ENCODE results near the gene SCARB1.
"Not testable (repeated sequence)": the region's sequence is repeated elsewhere in the genome, so short reads cannot be mapped to it uniquely, and the experiment has no call there.

Gene SCARB1, protein sequence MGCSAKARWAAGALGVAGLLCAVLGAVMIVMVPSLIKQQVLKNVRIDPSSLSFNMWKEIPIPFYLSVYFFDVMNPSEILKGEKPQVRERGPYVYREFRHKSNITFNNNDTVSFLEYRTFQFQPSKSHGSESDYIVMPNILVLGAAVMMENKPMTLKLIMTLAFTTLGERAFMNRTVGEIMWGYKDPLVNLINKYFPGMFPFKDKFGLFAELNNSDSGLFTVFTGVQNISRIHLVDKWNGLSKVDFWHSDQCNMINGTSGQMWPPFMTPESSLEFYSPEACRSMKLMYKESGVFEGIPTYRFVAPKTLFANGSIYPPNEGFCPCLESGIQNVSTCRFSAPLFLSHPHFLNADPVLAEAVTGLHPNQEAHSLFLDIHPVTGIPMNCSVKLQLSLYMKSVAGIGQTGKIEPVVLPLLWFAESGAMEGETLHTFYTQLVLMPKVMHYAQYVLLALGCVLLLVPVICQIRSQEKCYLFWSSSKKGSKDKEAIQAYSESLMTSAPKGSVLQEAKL

DNA sequence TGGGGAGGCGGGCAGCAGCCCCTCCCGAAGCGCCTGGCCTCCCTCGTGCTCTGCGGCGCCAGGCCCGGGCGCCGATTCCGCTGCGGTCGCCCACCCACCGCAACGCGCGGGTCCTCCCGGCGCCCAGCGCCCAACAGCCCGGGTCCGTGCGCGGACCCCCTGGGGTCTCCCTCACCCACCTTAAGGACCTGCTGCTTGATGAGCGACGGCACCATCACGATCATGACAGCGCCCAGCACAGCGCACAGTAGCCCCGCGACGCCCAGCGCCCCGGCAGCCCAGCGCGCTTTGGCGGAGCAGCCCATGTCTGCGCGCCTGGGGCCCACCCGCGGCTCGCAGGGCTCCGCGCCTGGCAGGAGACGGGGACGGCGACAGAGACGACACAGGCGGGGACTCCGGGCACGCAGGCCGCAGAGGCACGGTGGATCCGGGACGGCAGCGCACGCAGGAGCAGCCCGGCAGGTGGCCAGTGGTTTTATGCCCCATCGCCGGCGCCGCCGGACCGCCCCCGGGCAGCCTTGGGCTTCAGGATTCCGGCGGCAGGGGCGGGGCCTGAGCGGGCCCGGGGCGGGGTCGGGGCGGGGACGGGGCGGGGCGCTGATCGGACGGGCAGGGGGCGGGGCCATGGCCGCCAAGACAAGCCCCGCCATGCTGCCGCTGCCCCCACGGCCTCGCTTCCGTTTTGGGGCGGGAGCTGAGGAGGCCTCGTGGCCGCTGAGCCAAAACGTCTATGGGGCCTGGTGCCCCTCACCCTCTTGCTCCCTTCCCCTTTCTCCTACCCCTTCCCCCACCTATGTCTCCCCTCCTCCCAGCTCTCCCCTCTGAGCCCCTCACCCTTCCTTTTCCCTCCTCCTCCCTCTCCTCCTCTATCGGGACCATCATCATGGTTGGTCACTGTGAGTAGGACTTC, at the start of gene SCARB1:
SCARB1 (minus strand) TSS at position 449 of the 910 bp plus-strand sequence; CDS start at position 305, 144 bp downstream.
- DNase-seq (ENCODE audit: low spot score), result peak; percentile 74

DNA sequence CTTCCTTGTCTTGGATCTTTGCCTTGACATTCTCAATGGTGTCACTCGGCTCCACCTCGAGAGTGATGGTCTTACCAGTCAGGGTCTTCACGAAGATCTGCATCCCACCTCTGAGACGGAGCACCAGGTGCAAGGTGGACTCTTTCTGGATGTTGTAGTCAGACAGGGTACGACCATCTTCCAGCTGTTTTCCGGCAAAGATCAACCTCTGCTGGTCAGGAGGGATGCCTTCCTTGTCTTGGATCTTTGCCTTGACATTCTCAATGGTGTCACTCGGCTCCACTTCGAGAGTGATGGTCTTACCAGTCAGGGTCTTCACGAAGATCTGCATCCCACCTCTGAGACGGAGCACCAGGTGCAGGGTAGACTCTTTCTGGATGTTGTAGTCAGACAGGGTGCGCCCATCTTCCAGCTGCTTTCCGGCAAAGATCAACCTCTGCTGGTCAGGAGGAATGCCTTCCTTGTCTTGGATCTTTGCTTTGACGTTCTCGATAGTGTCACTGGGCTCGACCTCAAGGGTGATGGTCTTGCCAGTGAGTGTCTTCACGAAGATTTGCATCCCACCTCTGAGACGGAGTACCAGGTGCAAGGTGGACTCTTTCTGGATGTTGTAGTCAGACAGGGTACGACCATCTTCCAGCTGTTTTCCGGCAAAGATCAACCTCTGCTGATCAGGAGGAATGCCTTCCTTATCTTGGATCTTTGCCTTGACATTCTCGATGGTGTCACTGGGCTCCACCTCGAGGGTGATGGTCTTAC, 49.0 kb upstream of the SCARB1 start:
- DNase-seq (ENCODE audit: low spot score), result not testable (repeated sequence)

DNA sequence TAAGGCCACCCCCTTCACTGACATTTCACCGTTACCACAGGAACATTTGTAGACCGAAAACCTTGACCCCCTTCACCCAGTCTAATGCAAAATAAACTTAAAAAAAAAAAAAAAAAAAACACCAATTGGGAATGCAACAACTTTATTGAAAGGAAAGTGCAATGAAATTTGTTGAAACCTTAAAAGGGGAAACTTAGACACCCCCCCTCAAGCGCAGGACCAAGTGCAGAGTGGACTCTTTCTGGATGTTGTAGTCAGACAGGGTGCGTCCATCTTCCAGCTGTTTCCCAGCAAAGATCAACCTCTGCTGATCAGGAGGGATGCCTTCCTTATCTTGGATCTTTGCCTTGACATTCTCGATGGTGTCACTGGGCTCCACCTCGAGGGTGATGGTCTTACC, 47.9 kb upstream of the SCARB1 start:
- not testable (repeated sequence) for DNase-seq (ENCODE audit: low spot score)

DNA sequence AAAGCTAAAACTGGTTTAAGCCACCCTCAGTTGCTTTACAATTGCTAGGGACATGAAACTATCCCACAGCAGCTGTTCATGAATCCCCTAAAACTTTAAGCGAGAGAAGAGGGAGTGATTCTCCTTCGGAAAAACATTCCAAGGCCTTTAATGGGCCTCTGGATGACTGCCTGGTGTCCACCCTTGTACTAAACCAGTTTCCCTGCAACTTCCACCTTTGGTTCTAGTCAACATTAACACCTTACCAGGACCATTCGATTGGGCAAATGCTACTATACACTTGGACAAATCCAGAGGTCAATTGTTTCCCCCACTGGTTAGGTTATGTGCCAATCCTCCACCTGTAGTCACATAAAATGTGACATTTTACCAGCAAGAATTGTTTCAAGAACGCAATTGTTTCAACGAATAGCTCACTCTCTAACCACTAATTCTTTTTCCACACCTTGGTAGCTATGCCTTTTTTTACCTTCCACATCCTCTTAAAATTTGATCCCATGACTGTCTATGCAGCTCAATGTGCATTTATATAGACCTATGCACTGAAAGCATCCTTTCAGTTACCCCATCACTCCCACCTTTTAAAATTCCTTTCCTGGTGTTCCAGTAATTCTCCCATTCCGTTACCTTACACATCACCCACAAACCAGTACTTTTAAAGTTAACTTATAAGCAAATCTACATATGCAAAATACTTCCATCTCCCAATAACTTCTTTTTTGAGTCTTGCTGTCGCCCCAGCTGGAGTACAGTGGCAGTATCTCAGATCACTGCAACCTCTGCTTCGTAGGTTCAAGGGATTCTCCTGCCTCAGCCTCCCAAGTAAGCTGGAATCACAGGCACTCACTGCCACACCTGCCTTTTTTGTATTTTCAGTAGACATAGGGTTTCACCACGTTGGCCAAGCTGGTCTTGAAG, 47.2 kb upstream of the SCARB1 start:
- DNase-seq (ENCODE audit: low spot score), result peak; percentile 65

DNA sequence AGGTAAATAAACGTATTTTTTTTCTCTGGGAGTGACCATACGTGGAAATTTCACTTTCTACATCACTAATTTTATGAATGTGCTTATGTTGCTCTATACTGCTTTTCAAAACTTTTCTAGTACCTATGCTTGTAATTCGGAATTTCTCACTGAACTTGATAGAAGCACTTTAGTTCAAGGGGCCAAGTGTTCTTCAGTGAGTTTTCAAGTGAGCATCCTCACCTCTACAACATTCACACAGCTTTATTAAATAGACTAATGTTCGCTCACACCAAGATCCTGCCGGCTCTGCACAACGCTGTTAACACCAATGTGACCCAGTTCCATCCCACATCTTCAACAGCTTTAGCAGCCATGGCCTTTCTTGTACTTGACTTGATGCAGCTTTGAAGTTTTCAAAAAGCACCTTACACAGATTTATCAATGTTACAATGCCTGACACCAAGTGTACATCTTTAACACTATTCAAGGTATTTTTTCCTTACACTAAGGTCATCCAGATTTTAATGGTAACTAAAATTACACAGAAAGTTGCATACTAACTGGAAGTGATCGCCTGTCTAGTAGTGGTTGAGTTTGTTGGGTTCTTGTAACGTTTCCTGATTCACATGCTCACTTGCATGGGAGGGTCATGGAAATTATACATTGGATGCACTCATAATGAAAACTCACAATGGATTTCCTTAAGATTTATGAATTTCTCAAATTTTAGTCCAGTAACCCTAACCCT, 46.3 kb upstream of the SCARB1 start:
- peak; percentile 82 for DNase-seq (ENCODE audit: low spot score)

DNA sequence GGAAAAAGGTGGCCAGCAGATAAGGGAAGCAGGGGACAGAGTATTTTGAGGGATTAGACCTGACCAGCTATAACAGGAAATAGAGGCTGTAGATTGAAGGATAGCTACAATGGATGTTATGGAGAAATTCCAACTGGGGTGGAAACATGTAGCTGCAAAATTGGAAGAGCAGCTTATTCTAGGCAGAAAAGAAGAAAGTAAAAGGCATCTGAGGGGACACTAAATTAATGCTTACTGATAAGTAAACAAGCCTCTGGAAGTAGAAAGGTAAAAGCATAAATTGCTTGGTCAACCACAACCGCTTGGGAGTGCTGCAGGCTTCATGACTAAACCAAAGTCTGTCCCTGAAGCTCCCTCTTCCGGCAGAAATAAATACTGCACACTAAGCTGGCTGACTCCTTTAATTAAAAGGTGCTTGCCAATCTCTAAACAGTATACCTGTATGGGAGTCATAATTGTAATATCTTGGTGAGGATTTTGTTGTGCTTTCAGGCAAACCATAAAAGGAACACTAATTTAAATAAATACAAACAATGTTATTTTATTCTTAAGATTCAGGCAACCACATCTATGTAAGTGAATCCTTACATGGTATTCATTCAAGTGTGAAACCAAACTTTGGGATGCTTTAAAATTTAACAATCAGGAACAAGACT, 43.1 kb upstream of the SCARB1 start:
- DNase-seq (ENCODE audit: low spot score), result peak; percentile 98

DNA sequence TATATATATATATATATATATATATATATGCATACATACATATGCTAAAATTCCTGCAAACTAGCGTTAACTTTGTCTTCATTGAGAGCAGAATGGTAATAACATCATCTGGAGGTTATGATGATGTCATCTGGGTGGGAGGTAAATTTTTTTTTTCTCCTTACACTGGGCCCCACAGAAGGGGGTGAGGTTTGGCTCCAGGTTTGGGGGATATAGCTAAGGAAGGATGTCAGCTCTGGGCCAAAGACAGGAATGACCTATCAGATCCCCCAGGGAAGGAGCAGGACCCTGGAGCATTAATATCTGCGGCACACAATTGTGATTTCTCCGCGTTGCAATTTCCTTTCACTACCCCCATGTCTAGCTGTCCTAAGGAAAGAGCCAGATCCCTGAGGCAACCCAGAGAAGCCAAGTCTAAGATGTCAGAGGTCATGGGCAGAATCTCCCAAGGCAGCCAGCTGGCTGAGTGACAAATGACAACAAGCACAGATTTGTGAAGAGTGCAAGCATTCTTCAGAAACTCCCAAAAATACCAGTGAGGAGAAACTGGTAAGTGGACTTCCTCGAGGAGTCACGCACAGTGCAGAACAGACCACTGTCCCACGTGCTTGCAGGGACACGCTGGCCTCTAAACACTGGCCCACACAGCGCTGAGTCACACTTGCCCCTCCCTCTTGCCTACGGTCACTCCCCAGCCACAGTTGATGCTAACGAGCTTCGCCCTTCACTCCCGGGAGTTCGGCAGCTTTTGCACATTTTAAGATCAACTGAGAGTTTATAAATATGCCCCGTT, 40.8 kb upstream of the SCARB1 start:
- peak; percentile 46 for DNase-seq (ENCODE audit: low spot score)

DNA sequence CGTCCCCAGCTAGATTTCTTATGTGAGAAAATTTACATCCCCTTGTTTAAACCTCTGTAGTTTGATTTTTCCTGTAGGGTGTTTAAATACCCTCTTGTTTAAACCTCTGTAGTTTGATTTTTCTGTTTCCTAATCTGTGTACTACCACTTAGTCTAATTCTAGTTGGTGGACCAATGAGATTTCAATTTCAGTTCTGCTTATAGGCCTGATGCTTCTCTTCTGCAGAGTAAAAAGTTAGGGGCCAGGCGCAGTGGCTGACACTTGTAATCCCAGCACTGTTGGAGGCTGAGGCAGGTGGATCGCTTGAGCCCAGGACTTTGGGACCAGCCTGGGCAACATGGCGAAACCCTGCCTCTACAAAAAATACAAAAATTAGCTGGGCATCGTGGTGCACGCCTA, 39.3 kb upstream of the SCARB1 start:
- DNase-seq (ENCODE audit: low spot score), result no peak

DNA sequence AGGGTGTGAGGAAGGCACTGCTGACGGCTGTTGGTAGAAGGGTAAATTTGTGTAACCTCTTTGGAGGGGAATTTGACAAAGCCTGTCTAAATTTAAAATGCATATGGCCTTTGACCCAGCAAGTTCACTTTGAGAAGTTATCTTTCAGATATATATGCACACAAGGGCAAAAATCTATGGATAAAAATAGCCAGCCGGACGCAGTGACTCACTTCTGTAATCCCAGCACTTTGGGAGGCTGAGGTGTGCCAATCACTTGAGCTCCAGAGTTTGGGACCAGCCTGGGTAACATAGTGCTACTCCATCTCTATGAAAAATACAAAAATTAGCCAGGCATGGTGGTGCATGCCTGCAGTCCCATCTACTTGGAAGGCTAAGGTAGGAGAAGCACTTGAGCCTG, 37.3 kb upstream of the SCARB1 start:
- DNase-seq (ENCODE audit: low spot score), result no peak

DNA sequence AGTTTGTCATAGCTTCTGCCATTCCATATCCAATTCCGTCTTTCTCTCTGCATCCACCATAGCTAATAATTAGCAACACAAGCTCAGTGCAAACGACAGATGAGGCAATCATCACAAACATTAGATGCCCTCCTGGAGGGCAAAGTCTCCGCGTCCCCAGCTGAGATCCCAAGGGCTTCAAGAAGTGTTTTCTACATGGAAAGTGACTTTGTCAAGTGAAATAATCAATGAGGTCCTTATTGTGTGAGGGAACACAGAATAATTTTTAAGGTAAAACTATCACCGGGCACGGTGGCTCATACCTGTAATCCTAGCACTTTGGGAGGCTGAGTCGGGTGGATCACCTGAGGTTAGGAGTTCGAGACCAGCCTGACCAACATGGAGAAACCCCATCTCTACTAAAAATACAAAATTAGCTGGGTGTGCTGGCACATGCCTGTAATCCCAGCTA, 36.7 kb upstream of the SCARB1 start:
- DNase-seq (ENCODE audit: low spot score), result not testable (repeated sequence)

DNA sequence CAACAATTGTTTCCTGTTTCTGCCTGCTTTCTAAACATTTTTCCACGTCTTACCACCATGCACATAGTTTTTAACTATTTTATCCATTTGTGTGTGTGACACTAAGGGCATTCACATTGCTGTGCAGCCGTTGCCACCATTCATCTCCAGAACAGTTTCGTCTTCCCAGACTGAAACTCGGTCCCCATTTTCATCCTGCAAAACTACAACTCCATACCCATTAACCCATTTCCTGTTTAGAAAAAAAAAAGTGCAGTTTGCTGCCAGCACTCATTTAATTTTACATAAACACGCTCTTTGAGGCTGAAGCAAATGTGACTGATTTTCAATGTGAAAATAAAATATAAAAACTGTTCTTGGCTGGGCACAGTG, 35.2 kb upstream of the SCARB1 start:
- no peak for DNase-seq (ENCODE audit: low spot score)

DNA sequence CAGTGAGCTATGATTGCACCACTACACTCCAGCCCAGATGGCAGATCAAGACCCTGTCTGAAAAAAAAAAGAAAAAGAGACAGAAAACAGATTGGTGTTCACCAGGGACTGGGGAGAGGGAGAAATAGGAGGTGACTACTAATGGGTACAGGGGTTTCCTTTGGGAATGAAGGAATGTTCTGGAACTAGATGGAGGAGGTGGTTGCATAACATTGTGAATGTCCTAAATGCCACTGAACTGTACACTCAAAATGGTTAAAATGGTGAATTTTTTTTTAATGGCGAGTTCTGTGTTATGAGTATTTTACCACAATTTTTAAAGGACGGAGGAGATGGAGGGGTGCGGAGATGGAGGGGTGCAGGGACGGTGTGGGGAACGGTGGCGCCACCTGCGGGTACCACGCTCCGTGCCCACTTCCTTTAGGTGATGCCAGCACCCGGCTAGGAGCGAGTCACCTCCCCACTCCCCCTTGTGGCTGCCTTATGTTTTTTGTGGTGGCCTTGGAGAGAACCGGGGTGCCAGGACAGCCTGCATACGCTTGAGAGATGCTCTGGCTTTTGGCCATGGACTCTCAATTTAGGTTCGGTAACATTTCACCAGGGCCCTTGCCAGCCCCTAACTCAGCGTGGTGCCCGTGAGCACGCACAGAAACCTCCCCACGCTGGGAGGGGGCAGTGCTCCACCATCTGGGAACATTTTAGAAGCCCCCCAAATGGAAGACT, 34.7 kb upstream of the SCARB1 start:
- DNase-seq (ENCODE audit: low spot score), result peak; percentile 90

DNA sequence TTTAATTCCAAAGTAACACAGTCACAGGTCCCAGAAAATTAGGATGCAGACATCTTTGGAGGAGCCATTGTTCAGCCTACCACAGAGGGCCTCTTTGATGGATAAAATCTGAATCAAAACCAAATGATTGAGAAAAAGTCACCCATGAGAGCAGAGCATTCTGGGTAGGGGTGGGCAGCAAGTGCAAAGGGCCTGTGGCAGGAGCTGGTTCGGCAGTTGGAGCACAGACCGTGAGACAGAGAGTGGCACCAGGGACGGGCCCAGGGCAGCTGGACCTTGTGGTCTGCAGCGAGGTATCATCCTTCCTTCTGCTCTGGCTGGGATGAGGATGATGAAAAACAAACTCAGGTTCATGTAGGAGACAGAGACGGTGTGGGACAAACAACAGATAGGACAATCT, 32.8 kb upstream of the SCARB1 start:
- no peak for DNase-seq (ENCODE audit: low spot score)

DNA sequence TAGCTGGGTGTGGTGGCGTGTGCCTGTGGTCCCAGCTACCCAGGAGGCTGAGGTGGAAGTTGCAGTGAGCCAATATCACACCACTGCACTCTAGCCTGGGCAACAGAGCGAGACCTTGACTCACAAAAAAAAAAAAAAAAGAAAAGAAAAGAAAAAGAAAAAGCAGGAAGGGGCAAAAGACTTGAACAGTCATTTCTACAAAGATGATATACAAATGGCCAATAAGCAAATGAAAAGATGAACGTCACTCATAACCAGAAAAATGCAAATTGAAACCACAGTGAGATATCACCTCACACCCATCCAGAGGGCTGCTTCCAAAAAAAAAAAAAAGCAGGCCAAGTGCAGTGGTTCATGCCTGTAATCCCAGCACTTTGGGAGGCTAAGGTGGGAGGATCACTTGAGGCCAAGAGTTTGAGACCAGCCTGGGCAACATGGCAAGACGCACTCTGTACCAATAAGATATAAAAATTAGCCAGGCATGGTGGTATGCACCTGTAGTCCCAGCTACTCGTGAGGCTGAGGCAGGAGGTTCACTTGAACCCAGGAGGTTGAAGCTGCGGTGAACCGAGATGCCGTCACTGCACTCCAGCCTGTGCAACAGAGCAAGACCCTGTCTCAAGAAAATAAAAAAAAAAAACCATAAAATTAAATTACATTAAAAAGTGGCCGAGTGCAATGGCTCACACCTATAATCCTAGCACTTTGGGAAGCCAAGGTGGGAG, 30.3 kb upstream of the SCARB1 start:
- DNase-seq (ENCODE audit: low spot score), result no peak

DNA sequence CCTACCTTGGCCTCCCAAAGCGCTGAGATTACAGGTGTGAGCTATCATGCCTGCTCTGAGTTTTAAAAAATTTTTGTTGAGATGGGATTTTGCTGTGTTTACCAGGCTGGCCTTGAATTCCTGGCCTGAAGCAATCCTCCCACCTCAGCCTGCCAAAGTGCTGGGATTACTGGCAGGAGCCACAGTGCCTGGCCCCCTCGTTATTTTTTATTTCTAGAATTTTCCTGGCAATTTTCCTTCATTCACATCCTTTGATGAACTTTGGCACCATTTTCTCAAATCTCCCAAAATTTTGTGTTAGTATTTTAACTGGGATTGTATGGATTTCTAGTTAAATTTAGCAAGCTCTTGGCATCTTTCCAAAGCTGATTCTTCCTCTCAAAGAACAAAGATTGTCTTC, 24.6 kb upstream of the SCARB1 start:
- no peak for DNase-seq (ENCODE audit: low spot score)

DNA sequence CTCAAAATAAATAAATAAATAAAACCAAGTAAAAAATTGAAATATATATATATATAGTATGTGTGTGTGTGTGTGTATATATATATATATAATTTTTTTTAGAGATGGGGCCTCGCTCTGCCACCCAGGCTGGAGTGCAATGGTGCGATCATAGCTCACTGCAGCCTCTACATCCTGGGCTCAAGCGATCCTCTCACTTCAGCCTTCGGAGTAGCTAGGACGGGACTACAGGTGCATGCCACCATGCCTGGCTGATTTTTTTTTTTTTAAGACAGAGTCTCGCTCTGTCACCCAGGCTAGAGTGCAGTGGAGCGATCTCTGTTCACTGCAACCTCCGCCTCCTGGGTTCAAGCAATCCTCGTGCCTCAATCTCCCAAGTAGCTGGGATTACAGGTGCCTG, 24.1 kb upstream of the SCARB1 start:
- DNase-seq (ENCODE audit: low spot score), result not testable (repeated sequence)
